ENCODE measurements around the gene FAM78A. TPM values are rescaled to one million over a fixed set of nuclear protein-coding genes. Genes with fewer than 3 reads are reported as not detected.

FAM78A gene
- total and polyA plus RNA-seq, 9 donors, result 0.60 to 9.4 (median 2.3) TPM

DNA sequence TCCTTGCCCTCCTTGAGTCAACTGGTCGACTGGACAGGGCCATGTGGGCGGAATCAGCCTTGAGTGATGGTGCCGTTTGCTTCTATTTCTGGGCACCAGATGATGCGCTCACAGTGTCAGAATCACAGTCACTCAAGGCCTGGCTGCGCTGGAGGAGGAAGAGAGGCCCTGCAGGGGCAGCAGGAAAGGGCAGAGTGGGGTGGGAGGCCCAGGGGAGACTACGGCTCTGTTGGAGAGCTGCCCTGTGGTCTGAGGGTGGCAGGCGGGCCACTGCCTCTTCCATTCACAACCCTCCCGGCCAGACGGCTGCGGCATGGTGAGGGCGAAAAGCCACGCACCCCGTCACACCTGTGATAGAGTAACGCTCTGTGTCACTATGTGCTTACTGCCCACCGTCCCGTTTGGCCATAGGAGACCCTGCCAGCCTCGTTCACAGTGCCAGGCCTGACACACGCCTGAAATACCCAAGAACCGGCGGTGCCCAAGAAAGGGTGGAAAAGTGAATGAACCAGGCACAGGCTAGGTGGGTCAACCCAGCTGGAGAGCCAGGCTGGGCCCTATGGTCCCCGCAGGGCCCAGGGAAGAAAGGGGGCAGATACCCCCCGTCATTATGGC, 23.1 kb upstream of the FAM78A start:
- no peaks in the 10 kb centered on the region for H3K4me1 ChIP-seq (ENCODE audit: insufficient read depth)
- TF ChIP-seq POLR2A (IDR thresholded peaks at IDR 0.05), result no peak
- no peak for TF ChIP-seq EP300 (IDR thresholded peaks at IDR 0.05)
- TF ChIP-seq, protein P1, sequence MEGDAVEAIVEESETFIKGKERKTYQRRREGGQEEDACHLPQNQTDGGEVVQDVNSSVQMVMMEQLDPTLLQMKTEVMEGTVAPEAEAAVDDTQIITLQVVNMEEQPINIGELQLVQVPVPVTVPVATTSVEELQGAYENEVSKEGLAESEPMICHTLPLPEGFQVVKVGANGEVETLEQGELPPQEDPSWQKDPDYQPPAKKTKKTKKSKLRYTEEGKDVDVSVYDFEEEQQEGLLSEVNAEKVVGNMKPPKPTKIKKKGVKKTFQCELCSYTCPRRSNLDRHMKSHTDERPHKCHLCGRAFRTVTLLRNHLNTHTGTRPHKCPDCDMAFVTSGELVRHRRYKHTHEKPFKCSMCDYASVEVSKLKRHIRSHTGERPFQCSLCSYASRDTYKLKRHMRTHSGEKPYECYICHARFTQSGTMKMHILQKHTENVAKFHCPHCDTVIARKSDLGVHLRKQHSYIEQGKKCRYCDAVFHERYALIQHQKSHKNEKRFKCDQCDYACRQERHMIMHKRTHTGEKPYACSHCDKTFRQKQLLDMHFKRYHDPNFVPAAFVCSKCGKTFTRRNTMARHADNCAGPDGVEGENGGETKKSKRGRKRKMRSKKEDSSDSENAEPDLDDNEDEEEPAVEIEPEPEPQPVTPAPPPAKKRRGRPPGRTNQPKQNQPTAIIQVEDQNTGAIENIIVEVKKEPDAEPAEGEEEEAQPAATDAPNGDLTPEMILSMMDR (IDR thresholded peaks at IDR 0.05), result no peak
- H3K4me3 ChIP-seq, result no peak overlapping the region
- no peaks in the 10 kb centered on the region for H3K36me3 ChIP-seq
- WGBS, 3 donors, result 66 to 82% (median 70%) methylated on average over 22 of the region's 22 CpGs
- intact Hi-C loops (cut with DNase I), result no loop called here
- H3K9me3 ChIP-seq, result no peaks in the 10 kb centered on the region
- H3K27me3 ChIP-seq, result no peaks in the 10 kb centered on the region
- DNase-seq, result no peak
- H3K27ac ChIP-seq, result no peak overlapping the region

DNA sequence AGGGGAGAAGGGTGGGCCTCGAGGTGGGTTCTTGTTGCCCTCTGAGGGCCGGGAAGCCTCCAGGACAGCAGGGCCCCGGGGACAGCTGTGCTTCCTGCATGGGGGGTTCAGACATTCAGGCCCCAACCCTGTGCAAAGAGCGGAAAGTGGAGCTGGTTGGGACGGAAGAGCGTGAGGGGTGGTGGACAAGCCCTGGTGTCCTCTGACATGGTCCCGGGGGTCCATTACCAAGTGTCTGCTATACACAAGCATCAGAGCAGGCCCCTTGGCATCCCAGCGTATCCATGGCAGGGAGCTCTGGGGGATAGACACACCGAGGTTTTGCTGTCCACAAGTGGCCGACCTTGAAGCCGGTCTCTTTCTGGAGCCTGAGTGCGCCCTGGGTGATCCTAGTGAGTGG, 22.5 kb upstream of the FAM78A start:
- no peaks in the 10 kb centered on the region for H3K27me3 ChIP-seq
- H3K36me3 ChIP-seq, result no peaks in the 10 kb centered on the region
- DNase-seq, result no peak
- H3K4me1 ChIP-seq (ENCODE audit: insufficient read depth), result no peaks in the 10 kb centered on the region
- intact Hi-C loops (cut with DNase I), result no loop called here
- no peak overlapping the region for H3K4me3 ChIP-seq
- TF ChIP-seq EP300 (IDR thresholded peaks at IDR 0.05) (no peak), POLR2A (IDR thresholded peaks at IDR 0.05) (no peak)
- TF ChIP-seq, protein P1 (IDR thresholded peaks at IDR 0.05), result no peak
- 92 to 94% (median 93%) methylated on average over 9 to 12 of the region's 12 CpGs for WGBS, 3 donors
- no peaks in the 10 kb centered on the region for H3K9me3 ChIP-seq
- no peak overlapping the region for H3K27ac ChIP-seq

DNA sequence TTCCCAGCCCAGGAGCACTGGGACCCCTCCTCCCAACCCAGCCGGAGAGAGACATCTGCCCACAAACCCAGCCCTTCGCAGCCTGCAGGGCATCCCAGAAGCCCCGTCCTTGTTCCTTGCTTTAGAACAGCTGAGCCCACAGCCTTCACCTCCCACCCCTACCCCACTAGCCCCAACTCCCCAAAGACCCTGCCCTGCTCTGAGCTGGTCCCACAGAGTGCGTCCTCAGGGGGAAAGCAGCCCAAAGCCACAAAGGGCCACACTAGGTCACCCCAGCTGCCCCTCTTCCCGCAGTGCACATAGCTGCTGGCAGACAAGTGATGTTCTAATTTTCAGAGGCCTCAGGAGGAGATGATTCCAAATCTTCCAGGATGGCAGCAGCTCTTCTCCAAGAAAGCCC, 22.0 kb upstream of the FAM78A start:
- Histone ChIP-seq H3K27me3 (no peaks in the 10 kb centered on the region), H3K4me1 (ENCODE audit: insufficient read depth) (no peaks in the 10 kb centered on the region), H3K36me3 (no peaks in the 10 kb centered on the region), H3K9me3 (no peaks in the 10 kb centered on the region), H3K27ac (no peak overlapping the region), H3K4me3 (no peak overlapping the region)
- intact Hi-C loops (cut with DNase I), result no loop called here
- 76 to 84% (median 84%) methylated on average over 5 of the region's 5 CpGs for WGBS, 3 donors
- DNase-seq, result no peak
- no peak for TF ChIP-seq POLR2A (IDR thresholded peaks at IDR 0.05)
- TF ChIP-seq, protein P1 (IDR thresholded peaks at IDR 0.05), result no peak
- TF ChIP-seq EP300 (IDR thresholded peaks at IDR 0.05), result no peak

DNA sequence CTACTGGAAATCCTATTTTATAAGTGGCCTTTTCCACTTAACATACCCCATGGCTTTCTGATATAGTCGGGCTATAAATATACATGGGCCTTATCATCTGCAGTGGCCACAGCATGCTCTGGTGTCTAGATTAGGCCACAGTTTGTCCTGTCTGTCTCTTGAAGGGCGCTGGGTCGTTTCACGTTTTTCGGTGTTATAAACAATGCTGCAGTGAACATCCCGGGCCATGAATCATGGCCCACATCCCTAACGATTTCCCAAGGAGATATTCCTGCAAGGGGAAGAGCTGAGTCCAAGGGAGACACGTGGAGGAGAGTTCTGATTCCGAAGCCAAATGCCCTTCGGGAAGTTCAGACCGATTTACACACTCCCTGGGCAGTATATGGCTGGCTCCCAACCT, 21.6 kb upstream of the FAM78A start:
- TF ChIP-seq POLR2A (IDR thresholded peaks at IDR 0.05) (no peak), EP300 (IDR thresholded peaks at IDR 0.05) (no peak)
- TF ChIP-seq, protein P1 (IDR thresholded peaks at IDR 0.05), result no peak
- Histone ChIP-seq H3K4me1 (ENCODE audit: insufficient read depth) (no peaks in the 10 kb centered on the region), H3K36me3 (no peaks in the 10 kb centered on the region), H3K27ac (no peak overlapping the region), H3K27me3 (no peaks in the 10 kb centered on the region), H3K4me3 (no peak overlapping the region), H3K9me3 (no peaks in the 10 kb centered on the region)
- intact Hi-C loops (cut with DNase I), result no loop called here
- WGBS, 3 donors, result 36 to 54% (median 44%) methylated on average over 11 of the region's 11 CpGs
- DNase-seq, result no peak

All from ovary (tissue), 9 donors.